ENCODE results near the gene YTHDC2.

- TF ChIP-seq CTCF (IDR thresholded peaks at IDR 0.05; ENCODE audit: insufficient read depth, low read length), result no peak
- TF ChIP-seq POLR2AphosphoS5 (IDR thresholded peaks at IDR 0.05; ENCODE audit: low read depth), result no peak
- no peak for TF ChIP-seq GABPA (IDR thresholded peaks at IDR 0.05; ENCODE audit: low read depth)
- no peak for TF ChIP-seq SPI1 (IDR thresholded peaks at IDR 0.05; ENCODE audit: borderline replicate concordance, low read depth)
Measured at GRCh38 chr5:113574417-113574816, 60.9 kb downstream of the YTHDC2 start.
